Astrocyte (in vitro differentiated cells and primary cell): Measurements from ENCODE around the gene RXYLT1.
A peak's percentile ranks its signal among the peaks of the same experiment; 100 is the strongest.

Source experiments
- EZH2 ChIP-seq: IDR thresholded peaks from 2 replicates; pipeline ENCODE4 v1.6.1; 2012; ENCODE audit warnings: mild to moderate bottlenecking, low read length, inconsistent platforms; ENCODE audit not compliant: insufficient read depth
- TF ChIP-seq, protein P1 (sequence below): IDR thresholded peaks from 2 replicates; pipeline ENCODE4 v1.5.1; 2011; ENCODE audit warnings: low read depth, mild to moderate bottlenecking, inconsistent platforms, low read length, moderate library complexity; ENCODE audit not compliant: insufficient read depth

DNA sequence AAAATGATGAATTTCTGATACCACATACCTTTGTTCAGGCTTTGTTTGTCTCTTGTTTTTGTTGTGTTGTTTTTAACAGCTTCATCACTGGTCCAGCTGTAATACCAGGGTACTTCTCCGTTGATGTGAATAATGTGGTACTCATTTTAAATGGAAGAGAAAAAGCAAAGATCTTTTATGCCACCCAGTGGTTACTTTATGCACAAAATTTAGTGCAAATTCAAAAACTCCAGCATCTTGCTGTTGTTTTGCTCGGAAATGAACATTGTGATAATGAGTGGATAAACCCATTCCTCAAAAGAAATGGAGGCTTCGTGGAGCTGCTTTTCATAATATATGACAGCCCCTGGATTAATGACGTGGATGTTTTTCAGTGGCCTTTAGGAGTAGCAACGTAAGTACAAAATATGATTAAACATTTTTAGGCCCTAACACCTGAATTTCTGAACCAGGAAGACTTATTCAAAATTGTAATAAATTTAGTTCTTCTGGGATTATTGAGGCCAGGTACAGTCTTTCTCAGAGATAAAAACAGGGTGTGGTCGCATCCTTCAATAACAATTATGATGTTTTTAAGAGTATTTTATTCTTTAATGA is 22.4 kb downstream of the RXYLT1 start:
- TF ChIP-seq, protein P1, sequence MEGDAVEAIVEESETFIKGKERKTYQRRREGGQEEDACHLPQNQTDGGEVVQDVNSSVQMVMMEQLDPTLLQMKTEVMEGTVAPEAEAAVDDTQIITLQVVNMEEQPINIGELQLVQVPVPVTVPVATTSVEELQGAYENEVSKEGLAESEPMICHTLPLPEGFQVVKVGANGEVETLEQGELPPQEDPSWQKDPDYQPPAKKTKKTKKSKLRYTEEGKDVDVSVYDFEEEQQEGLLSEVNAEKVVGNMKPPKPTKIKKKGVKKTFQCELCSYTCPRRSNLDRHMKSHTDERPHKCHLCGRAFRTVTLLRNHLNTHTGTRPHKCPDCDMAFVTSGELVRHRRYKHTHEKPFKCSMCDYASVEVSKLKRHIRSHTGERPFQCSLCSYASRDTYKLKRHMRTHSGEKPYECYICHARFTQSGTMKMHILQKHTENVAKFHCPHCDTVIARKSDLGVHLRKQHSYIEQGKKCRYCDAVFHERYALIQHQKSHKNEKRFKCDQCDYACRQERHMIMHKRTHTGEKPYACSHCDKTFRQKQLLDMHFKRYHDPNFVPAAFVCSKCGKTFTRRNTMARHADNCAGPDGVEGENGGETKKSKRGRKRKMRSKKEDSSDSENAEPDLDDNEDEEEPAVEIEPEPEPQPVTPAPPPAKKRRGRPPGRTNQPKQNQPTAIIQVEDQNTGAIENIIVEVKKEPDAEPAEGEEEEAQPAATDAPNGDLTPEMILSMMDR: peak; percentile 71
- TF ChIP-seq EZH2: no peak
